HEK293 (cell line): ENCODE data around the gene SPDYE6.
"Not testable (repeated sequence)": the region's sequence is repeated elsewhere in the genome, so short reads cannot be mapped to it uniquely, and the experiment has no call there.

ENCODE experiments used
- CTCF ChIP-seq: fragments of 450-650 bp; formaldehyde crosslinking; IDR thresholded peaks from 2 replicates; pipeline ENCODE4 v1.5.1; 2016; ENCODE audit warnings: missing biosample characterization, missing genetic modification characterization
- KLF1 ChIP-seq: fragments of 450-650 bp; formaldehyde crosslinking; IDR thresholded peaks from 2 replicates; pipeline ENCODE4 v1.5.1; 2016; ENCODE audit warnings: missing biosample characterization, missing genetic modification characterization
- MEIS1 ChIP-seq: sonication (generic); formaldehyde crosslinking; IDR thresholded peaks from 2 replicates; pipeline ENCODE4 v1.8.1; 2022; ENCODE audit warnings: missing genetic modification reagents, mild to moderate bottlenecking, borderline replicate concordance
- ZBTB7A ChIP-seq: fragments of 450-650 bp; formaldehyde crosslinking; IDR thresholded peaks from 2 replicates; pipeline ENCODE4 v1.5.1; 2016; ENCODE audit warnings: low read depth, missing biosample characterization, missing genetic modification characterization
- ZNF211 ChIP-seq: fragments of 450-650 bp; formaldehyde crosslinking; IDR thresholded peaks from 2 replicates; pipeline ENCODE4 v1.5.1; 2016; ENCODE audit warnings: low read depth, missing biosample characterization, missing genetic modification characterization
- ZNF37A ChIP-seq: fragments of 450-650 bp; IDR thresholded peaks from 2 replicates; pipeline ENCODE4 v1.5.1; 2018; ENCODE audit warnings: missing biosample characterization, missing genetic modification characterization
- ZNF449 ChIP-seq: fragments of 450-650 bp; formaldehyde crosslinking; IDR thresholded peaks from 2 replicates; pipeline ENCODE4 v1.5.1; 2017; ENCODE audit warnings: missing biosample characterization, mild to moderate bottlenecking, missing genetic modification characterization, moderate library complexity
- TF ChIP-seq, protein P1 (sequence below): fragments of 450-650 bp; formaldehyde crosslinking; optimal IDR thresholded peaks from 2 replicates; pipeline ENCODE3; 2016; ENCODE audit warnings: missing biosample characterization, mild to moderate bottlenecking, missing genetic modification characterization
- TF ChIP-seq, protein P2 (sequence below): fragments of 450-650 bp; formaldehyde crosslinking; IDR thresholded peaks from 2 replicates; pipeline ENCODE4 v1.5.1; 2016; ENCODE audit warnings: missing biosample characterization, missing genetic modification characterization

DNA sequence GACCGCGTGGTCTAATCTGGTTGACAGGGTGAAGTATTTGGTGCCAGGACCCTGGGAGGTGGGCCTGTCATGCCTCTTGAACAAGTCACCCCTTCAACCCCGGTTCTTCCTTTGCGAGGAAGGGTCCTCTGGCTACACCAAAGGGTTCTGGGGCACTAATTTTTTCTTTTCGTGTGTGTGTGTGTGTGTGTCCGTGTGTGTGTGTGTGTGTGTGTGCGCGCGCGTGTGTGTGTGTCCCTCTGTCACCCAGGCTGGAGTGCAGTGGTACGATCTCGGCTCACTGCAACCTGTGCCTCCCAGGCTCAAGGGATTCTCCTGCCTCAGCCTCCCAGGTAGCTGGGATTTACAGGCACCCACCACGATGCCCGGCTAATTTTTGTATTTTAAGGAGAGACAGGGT is 54.9 kb downstream of the SPDYE6 start:
- TF ChIP-seq, protein P1, sequence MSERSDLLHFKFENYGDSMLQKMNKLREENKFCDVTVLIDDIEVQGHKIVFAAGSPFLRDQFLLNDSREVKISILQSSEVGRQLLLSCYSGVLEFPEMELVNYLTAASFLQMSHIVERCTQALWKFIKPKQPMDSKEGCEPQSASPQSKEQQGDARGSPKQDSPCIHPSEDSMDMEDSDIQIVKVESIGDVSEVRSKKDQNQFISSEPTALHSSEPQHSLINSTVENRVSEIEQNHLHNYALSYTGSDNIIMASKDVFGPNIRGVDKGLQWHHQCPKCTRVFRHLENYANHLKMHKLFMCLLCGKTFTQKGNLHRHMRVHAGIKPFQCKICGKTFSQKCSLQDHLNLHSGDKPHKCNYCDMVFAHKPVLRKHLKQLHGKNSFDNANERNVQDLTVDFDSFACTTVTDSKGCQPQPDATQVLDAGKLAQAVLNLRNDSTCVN = not testable (repeated sequence)
- TF ChIP-seq, protein P2, sequence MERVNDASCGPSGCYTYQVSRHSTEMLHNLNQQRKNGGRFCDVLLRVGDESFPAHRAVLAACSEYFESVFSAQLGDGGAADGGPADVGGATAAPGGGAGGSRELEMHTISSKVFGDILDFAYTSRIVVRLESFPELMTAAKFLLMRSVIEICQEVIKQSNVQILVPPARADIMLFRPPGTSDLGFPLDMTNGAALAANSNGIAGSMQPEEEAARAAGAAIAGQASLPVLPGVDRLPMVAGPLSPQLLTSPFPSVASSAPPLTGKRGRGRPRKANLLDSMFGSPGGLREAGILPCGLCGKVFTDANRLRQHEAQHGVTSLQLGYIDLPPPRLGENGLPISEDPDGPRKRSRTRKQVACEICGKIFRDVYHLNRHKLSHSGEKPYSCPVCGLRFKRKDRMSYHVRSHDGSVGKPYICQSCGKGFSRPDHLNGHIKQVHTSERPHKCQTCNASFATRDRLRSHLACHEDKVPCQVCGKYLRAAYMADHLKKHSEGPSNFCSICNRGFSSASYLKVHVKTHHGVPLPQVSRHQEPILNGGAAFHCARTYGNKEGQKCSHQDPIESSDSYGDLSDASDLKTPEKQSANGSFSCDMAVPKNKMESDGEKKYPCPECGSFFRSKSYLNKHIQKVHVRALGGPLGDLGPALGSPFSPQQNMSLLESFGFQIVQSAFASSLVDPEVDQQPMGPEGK (tag by site-specific recombination) = not testable (repeated sequence)
- not testable (repeated sequence) for TF ChIP-seq ZNF211 (tag by site-specific recombination); ZNF449 (tag by site-specific recombination); MEIS1 (CRISPR knock-in tag); KLF1 (tag by site-specific recombination); CTCF (tag by site-specific recombination); ZNF37A (tag by site-specific recombination); ZBTB7A (tag by site-specific recombination)
